GM12873 (cell line): ENCODE data around the gene SLC1A4.

ENCODE experiments used
- TF ChIP-seq, protein P1 (sequence below): IDR thresholded peaks from 2 replicates; pipeline ENCODE4 v1.5.1; 2012; ENCODE audit warnings: low read depth, mild to moderate bottlenecking, moderate library complexity, low read length, control low read depth; ENCODE audit not compliant: insufficient read depth; ENCODE audit errors: missing control alignments

The SLC1A4 gene

DNA sequence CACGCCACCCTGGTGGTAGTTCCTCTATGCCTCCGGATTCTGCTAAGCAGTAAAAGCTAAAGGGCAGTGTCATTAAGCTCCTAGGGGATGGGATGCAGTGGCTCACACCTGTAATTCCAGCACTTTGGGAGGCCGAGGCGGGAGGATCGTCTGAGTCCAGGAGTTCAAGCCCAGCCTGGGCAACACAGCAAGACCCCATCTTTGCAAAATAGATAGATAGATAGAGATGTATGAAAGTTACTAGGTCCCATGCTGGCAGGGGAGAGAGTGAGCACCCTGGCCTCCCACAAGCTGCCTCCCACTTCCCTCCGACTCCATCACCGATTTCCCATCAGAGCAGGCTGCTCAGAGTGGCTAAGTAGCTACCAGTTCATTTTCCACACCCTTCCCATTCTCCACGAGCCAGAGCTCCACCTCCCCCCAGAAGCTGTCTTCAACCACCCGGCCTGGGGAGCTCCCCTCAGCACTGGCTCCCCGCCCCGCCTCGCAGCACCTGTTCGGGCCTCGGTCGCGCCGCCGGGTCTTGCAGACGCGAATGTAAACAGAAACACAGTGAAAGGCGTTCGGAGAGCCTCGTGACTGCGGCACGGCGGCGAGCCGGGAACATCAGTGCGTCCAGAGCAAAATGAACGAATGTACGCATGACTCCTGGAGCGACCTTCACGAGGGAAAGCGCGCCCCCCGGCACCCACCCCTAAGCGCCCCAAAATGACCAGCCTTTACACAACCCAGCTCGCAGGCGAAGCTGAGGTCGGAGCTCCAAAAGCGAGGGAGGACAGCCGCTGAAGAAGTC lies 66.4 kb downstream of the SLC1A4 start:
- TF ChIP-seq, protein P1, sequence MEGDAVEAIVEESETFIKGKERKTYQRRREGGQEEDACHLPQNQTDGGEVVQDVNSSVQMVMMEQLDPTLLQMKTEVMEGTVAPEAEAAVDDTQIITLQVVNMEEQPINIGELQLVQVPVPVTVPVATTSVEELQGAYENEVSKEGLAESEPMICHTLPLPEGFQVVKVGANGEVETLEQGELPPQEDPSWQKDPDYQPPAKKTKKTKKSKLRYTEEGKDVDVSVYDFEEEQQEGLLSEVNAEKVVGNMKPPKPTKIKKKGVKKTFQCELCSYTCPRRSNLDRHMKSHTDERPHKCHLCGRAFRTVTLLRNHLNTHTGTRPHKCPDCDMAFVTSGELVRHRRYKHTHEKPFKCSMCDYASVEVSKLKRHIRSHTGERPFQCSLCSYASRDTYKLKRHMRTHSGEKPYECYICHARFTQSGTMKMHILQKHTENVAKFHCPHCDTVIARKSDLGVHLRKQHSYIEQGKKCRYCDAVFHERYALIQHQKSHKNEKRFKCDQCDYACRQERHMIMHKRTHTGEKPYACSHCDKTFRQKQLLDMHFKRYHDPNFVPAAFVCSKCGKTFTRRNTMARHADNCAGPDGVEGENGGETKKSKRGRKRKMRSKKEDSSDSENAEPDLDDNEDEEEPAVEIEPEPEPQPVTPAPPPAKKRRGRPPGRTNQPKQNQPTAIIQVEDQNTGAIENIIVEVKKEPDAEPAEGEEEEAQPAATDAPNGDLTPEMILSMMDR = no peak

DNA sequence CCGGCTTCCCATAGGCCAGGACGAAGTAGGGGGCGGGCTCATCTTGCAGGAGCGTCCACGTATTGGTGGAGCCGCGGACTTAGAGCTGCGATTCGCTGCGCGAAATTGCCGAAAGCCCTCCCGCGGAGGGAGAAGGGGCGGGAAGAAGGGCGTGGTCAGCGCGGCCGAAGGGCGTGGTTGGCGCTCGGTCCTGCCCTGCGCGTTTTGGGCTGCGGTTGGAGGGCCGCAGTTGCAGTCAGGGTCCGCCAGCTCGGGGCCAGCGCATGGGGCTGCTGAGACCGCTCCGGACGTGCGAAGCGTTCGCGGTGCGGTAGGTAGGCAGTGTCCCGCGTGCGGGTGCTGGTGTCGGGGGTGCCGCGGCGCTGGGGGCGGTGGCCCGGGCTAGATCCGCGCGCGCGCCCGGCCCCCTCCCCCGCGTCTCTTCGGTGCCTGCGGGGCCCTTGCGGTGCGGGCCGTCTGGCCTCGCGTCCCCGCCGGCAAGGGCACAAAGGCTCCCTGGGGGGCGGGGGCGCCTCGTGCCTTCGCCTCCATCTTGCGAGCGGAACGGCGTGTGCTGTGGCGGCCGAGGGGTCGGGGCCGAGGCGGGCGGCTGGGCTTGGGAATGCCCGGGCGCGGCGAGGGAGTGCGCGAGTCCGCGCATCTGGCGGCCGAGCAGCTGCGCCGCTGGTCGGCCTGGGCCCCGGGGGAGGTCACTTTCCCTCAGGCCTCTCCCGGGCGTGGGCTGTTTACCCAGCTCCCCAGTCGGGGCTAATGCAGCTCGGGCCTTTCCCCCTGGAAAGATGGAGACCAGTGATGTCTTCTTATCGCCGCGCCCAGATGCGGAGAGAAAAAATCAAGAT lies 67.2 kb downstream of the SLC1A4 start, which contains the start of gene CEP68:
Gene CEP68, plus strand, starts transcription at position 202 of the 839 bp plus-strand sequence. CDS start 13,029 bp downstream, outside the sequence.
- TF ChIP-seq, protein P1 = no peak

DNA sequence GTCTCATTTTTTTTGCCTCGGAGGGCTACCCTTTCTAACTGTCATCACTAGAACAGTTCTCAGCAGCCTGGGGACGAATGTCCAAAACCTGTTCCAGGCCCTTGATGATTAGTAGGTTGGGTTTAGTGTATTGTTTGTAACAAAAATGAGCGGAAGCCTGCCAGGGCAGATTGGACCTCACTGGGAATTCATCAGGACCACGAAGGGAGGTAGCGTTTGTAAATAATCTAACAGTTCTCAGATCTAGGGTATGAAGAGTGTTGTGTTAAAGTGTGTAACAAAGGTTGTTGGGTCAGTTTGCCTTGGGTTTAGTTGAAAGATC lies 67.8 kb downstream of the SLC1A4 start:
- TF ChIP-seq, protein P1 = no peak

DNA sequence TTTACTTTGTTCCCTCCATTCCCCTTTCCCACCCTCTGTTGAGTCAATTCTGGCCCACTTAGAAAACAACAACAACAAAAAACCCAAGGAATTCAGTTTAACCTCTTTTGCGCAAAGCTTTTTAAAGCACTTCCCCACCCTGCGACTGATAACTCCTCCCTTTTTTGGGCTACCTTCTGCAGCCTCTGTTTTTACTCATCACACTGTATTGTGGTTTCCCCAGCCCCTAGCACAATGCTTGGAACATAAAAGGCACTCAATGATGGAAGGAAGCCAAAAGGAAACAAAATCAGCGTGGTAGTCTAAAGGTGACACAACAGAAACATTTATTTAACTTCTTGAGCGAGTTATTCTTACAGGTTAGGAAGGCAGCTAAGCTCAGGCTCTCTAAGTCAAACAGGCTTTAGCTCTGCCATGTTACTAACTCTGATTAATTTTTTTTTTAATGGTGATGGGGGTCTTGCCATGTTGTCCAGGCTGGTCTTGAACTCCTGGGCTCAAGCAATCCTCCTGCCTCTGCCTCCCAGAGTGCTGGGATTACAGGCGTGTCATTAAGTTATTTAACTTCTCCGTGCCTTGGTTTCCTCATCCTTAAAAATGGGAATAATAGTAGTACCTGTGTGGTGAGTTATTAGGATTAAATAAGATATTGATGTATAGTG lies 68.3 kb downstream of the SLC1A4 start:
- TF ChIP-seq, protein P1 = no peak

DNA sequence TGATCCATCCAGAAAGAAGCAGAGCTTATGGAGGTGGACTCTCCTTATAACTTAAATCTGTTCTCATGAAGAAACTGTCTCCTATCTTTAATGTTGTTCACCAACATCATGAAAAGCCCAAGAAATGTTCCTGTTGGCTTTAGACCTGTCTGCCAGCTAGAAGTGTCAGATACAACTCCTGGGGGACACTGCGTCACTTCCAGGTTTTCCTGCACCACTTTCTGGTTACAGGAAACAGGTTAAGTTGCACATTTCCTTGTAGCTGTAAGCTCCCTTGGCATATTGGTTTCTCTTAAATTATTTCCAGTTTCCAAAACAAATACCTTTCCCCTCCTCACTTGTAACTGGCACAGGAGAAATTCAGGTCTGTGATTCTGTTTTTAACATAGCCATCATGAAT lies 69.9 kb downstream of the SLC1A4 start:
- TF ChIP-seq, protein P1 = no peak

DNA sequence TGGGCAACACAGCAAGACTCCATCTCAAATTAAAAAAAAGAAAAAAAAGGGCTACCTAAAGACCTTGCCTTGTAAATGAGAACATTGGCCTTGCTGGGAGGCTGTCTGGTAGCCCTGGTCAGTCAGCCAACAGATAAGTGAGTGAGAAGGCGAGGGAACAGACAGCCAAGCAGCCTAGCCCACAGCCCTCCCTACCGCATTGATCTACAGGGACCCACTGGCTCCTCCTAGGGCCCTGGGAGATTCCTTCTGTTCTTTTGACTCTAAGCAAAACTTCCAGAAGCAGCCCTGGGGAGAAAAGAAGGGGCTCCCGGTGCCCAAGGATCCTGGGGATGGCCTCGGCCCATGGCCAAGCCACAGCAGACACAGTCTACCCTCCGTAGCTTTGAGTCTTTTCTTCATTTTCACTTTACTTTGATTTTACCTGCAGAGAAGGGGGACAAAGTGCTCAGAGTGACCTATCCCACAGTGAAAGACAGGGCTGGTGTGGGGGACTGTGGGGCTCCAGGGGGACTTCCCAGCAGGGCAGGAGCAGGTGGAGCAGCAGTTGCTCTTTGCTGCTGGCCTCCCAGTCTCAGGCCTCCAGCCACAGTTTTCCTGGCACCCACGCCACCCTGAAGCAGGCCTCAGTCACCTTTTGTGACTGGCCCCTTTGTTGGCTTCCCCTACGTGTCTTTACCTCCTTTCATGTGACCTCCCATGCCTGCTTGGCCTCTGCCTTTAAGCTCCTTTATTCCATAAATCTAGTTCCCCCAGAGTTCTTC lies 72.1 kb downstream of the SLC1A4 start:
- TF ChIP-seq, protein P1 = no peak
